ENCODE results near the gene NCBP2L. TPM values are rescaled to one million over a fixed set of nuclear protein-coding genes. Genes with fewer than 3 reads are reported as not detected.

NCBP2L gene
- total RNA-seq, 1 donor from 2014 or later = not detected

DNA sequence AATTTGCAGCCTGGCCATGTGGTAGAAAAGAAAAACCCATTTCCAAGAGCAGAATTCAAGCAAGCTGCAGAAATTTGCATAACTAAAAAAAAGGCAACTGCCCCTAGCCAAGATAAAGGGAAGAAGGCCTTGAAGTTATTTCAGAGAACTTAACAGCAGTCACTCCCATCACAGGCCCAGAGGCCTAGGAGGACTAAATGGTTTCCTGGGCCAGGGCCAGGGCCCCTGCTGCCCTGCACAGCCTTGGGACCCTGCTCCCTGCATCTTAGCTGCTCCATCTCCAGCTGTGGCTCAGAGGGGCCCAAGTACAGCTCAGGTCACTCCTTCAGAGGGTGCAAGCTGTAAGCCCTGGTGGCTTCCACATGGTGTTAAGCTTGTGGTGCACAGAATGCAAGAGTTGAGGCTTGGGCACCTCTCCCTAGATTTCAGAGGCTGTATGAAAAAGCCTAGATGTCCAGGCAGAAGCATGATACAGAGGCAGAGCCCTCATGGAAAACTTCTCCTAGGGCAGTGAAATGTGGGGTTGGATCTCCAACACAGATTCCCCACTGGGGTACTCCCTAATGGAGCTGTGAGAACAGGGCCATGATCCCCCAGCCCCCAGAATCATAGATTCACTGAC is 41.5 kb downstream of the NCBP2L start:
- Histone ChIP-seq H3K9me3 (peaks cover 4% of the 10 kb centered on the region), H3K36me3 (no peaks in the 10 kb centered on the region), H3K4me3 (no peak overlapping the region), H3K4me1 (peaks cover 9% of the 10 kb centered on the region), H3K27ac (no peak overlapping the region), H3K27me3 (ENCODE audit: low read depth) (no peaks in the 10 kb centered on the region)
- ATAC-seq = no peak
- no peak for DNase-seq
- intact Hi-C loops (cut with DNase I) = no loop called here
- TF ChIP-seq, protein P1, sequence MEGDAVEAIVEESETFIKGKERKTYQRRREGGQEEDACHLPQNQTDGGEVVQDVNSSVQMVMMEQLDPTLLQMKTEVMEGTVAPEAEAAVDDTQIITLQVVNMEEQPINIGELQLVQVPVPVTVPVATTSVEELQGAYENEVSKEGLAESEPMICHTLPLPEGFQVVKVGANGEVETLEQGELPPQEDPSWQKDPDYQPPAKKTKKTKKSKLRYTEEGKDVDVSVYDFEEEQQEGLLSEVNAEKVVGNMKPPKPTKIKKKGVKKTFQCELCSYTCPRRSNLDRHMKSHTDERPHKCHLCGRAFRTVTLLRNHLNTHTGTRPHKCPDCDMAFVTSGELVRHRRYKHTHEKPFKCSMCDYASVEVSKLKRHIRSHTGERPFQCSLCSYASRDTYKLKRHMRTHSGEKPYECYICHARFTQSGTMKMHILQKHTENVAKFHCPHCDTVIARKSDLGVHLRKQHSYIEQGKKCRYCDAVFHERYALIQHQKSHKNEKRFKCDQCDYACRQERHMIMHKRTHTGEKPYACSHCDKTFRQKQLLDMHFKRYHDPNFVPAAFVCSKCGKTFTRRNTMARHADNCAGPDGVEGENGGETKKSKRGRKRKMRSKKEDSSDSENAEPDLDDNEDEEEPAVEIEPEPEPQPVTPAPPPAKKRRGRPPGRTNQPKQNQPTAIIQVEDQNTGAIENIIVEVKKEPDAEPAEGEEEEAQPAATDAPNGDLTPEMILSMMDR (IDR thresholded peaks at IDR 0.05) = no peak

DNA sequence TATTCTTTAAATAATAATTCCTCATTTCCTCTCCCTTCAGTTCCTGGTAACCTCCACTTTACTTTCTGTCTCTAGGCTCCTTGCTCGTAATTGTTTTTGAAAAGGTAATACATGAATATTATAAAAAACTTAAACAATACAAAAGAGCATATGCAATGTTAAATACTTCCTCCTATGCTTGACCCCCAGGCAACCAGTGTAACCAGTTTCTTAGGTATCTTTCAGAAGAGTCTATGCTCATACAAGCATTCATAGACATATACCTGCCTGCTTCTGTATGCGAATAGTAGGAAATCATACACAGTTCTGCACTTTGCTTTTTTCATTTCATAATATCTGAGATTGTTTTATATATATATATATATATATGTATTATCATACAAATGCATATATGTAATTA is 45.5 kb downstream of the NCBP2L start:
- intact Hi-C loops (cut with DNase I) = no loop called here
- ATAC-seq (no peak), DNase-seq (no peak)
- Histone ChIP-seq H3K4me3 (no peak overlapping the region), H3K27ac (no peak overlapping the region), H3K36me3 (no peaks in the 10 kb centered on the region), H3K27me3 (ENCODE audit: low read depth) (no peaks in the 10 kb centered on the region), H3K9me3 (peaks cover 4% of the 10 kb centered on the region), H3K4me1 (peaks cover 14% of the 10 kb centered on the region)
- TF ChIP-seq, protein P1 (IDR thresholded peaks at IDR 0.05) = no peak

DNA sequence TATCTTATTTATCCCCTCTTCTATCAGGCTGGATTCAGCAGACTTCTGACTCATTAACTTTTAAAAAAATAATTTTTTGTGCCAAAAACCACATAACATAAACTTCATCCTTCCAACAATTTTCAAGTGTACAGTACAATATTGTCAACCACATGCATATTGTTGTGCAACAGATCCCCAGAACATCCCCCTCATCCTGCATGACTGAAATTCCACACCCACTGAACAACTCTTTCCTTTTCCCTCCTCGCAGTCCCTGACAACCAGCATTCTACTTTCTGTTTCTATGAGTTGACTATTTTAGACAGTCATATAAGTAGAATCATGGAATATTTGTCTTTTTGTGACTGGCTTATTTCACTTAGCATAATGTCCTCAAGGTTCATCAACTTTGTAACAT is 45.9 kb downstream of the NCBP2L start:
- no peaks in the 10 kb centered on the region for H3K36me3 ChIP-seq

DNA sequence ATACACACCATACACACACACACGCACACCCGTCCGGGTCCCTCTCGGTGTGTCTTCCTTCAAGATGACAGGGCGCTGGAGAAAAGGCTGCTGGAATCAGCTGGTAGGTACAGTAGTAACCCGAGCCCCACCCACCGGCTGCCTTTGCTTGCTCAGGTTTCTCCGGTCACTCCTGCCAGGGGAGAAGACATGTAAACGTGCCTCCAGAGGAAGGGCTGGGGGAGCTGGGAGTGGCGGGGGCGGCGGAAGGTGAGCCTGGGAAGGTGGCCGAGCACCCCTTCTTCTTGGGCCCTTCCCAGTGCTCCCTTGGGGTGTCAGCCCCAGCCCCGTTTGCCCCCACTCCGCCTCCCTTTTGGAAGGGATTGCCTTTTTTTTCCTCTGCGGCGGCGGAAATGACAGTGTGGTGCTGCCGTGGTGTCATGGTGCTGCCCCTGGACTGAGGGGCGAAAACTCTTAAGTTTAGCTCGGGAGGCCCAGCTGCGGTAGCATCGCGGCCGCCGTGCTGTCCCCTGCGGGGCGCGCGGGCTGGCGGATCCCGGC is 48.2 kb downstream of the NCBP2L start, which contains the start of gene MID2:
TSS of gene MID2 (plus strand) at position 169 of the 540 bp plus-strand sequence. CDS start 561 bp downstream, outside the sequence.
- peak; percentile 76 for DNase-seq
- peak; percentile 76 to 79 for ATAC-seq
- H3K36me3 ChIP-seq = no peaks in the 10 kb centered on the region
- H3K27me3 ChIP-seq (ENCODE audit: low read depth) = no peaks in the 10 kb centered on the region
- H3K9me3 ChIP-seq = no peaks in the 10 kb centered on the region
- H3K27ac ChIP-seq = peak within 1 kb of the TSS; percentile 89
- H3K4me3 ChIP-seq = peak within 1 kb of the TSS; percentile 59
- intact Hi-C loops (cut with DNase I) = no loop called here
- H3K4me1 ChIP-seq = peaks cover 14% of the 10 kb centered on the region
- TF ChIP-seq, protein P1 (IDR thresholded peaks at IDR 0.05) = no peak

More for the DNA sequence above, 45.9 kb downstream of the NCBP2L start:
- H3K9me3 ChIP-seq = peaks cover 4% of the 10 kb centered on the region
- H3K4me3 ChIP-seq = no peak overlapping the region
- H3K4me1 ChIP-seq = peaks cover 14% of the 10 kb centered on the region
- no peaks in the 10 kb centered on the region for H3K27me3 ChIP-seq (ENCODE audit: low read depth)
- DNase-seq (no peak), ATAC-seq (no peak)
- TF ChIP-seq, protein P1 (IDR thresholded peaks at IDR 0.05) = no peak
- no peak overlapping the region for H3K27ac ChIP-seq
- intact Hi-C loops (cut with DNase I) = no loop called here

DNA sequence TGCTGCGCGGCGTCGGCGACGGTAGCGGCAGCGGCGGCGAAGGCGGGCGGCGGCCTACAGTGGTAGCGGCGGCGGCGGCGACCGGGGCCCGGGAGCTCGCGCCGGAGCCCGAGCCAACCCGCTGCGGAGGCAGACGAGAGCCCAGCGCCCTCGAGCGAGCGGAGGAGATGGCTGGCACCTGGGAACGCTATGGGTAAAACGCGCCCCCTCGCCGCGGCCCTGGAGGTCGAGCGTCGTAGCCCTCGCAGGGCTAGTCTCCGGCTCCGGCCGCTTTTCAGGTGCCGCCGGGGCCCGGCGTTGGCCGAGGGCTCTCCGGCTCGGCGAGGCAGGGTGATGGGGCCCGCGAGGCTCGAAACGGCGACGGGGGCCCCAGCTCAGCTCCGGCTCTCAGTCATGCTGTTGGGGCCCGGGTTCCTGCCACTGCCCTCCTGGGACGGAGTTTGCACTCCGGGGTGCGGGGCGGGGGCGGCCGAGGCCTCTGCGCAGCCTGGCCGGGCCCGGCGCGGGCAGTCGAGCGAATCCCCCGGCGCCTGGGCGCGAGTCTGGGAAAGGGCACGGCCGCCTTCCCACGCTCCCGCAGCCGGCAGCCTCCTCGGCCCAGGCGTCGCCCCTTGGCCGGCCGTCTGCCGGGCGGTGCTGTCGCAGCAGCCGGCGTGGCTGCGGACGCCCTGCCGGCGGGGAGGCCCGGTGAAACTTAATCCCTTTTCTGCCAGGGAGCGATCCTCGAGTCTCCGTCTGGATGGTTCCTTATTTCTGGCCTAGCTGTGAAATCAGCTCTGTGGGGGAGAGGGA is 48.9 kb downstream of the NCBP2L start:
- no peaks in the 10 kb centered on the region for H3K27me3 ChIP-seq (ENCODE audit: low read depth)
- H3K36me3 ChIP-seq = no peaks in the 10 kb centered on the region
- H3K27ac ChIP-seq = peak overlapping the region; percentile 89
- H3K9me3 ChIP-seq = no peaks in the 10 kb centered on the region
- peak overlapping the region; percentile 59 for H3K4me3 ChIP-seq
- peak; percentile 76 to 78 for ATAC-seq
- peaks cover 14% of the 10 kb centered on the region for H3K4me1 ChIP-seq
- peak; percentile 55 for DNase-seq
- TF ChIP-seq, protein P1 (IDR thresholded peaks at IDR 0.05) = no peak
- intact Hi-C loops (cut with DNase I) = no loop called here
